ENCODE measurements around the gene GPX4. TPM values are rescaled to one million over a fixed set of nuclear protein-coding genes. Genes with fewer than 3 reads are reported as not detected.

Gene GPX4
- total RNA-seq, 1 experiment from 2014 or later = 577 TPM

- H3K36me3 ChIP-seq (ENCODE audit: control insufficient read depth, insufficient read depth, low read length) = no peaks in the 10 kb centered on the region; the same call in 1 of the 2 replicates
- POLR2A ChIA-PET = no interaction called here
- H3K27ac ChIP-seq (ENCODE audit: low read length) = peak overlapping the region; percentile 79
Measured at GRCh38 chr19:1131718-1132551, 28.1 kb downstream of the GPX4 start.

More at GRCh38 chr19:1131718-1132551, 28.1 kb downstream of the GPX4 start:
- TF ChIP-seq SIN3A (IDR thresholded peaks at IDR 0.05; ENCODE audit: borderline replicate concordance, insufficient read depth, low read depth, low read length) = no peak
- no peak for TF ChIP-seq POLR2AphosphoS5 (IDR thresholded peaks at IDR 0.05; ENCODE audit: low read depth, low read length)
- TF ChIP-seq TCF7L2 (IDR thresholded peaks at IDR 0.05; ENCODE audit: low read depth, low read length) = no peak
- no peak for TF ChIP-seq REST (IDR thresholded peaks at IDR 0.05; ENCODE audit: insufficient read depth in 1 of 2, low read depth in 2 of 2, low read length in 1 of 2)
- no peak for TF ChIP-seq CTCF (IDR thresholded peaks at IDR 0.05)
- Histone ChIP-seq H3K4me3 (ENCODE audit: low read depth in 2 of 2, low read length in 2 of 2) (peak overlapping the region in 1 of 2 experiments; percentile 21; a peak in 2 of 4 replicates), H3K27me3 (ENCODE audit: control insufficient read depth, insufficient read depth, low read length) (no peaks in the 10 kb centered on the region), H3K4me1 (ENCODE audit: control insufficient read depth, insufficient read depth, low read length) (peaks cover 39% of the 10 kb centered on the region), H3K9me3 (ENCODE audit: control insufficient read depth, insufficient read depth, low read depth, low read length) (no peaks in the 10 kb centered on the region)
- intact Hi-C loops (cut with micrococcal nuclease; ENCODE audit: unreplicated experiment) = no loop called here
- CTCF ChIA-PET = no interaction called here
- BruUV-seq (replicated peaks) = no TSS peak
- in situ Hi-C loops (cut with HindIII; ENCODE audit: low pct_unique_long_range_greater_than_20kb, low sequenced_read_pairs) = no loop called here
- DNase-seq (ENCODE audit: low read depth, low spot score) = no peak
- ATAC-seq = peak; percentile 31; the same call in 1 of the 2 replicates

All from Panc1 (cell line).